HG02642 (cell line): ENCODE results near the gene ZNF516.

Experiments used
- ATAC-seq: cut with Tn5 transposase; IDR thresholded peaks from one replicate; pipeline ENCODE4 v1.9.1; 2021; ENCODE audit warnings: mild to moderate bottlenecking; ENCODE audit not compliant: unreplicated experiment, poor library complexity

The ZNF516 gene

GRCh38 chr18:76445275-76445674 lies 49.8 kb downstream of the ZNF516 start:
- ATAC-seq = no peak

- ATAC-seq = no peak
Measured at GRCh38 chr18:76444446-76445105, 50.5 kb downstream of the ZNF516 start.

- no peak for ATAC-seq
Measured at GRCh38 chr18:76443519-76444445, 51.3 kb downstream of the ZNF516 start.

GRCh38 chr18:76442413-76443171 lies 52.5 kb downstream of the ZNF516 start:
- no peak for ATAC-seq

- ATAC-seq = no peak
Measured at GRCh38 chr18:76441668-76442412, 53.2 kb downstream of the ZNF516 start.

- ATAC-seq = no peak
Measured at GRCh38 chr18:76441002-76441667, 53.9 kb downstream of the ZNF516 start.

- no peak for ATAC-seq
Measured at GRCh38 chr18:76437910-76438309, 57.1 kb downstream of the ZNF516 start.

- ATAC-seq = no peak
Measured at GRCh38 chr18:76437011-76437410, 58.0 kb downstream of the ZNF516 start.

GRCh38 chr18:76436342-76436741 lies 58.7 kb downstream of the ZNF516 start:
- ATAC-seq = no peak

- no peak for ATAC-seq
Measured at GRCh38 chr18:76435316-76435989, 59.6 kb downstream of the ZNF516 start.

GRCh38 chr18:76434452-76434851 lies 60.6 kb downstream of the ZNF516 start:
- ATAC-seq = no peak

- no peak for ATAC-seq
Measured at GRCh38 chr18:76433788-76434187, 61.3 kb downstream of the ZNF516 start.

GRCh38 chr18:76432970-76433767 lies 61.9 kb downstream of the ZNF516 start:
- ATAC-seq = no peak

- ATAC-seq = no peak
Measured at GRCh38 chr18:76432274-76432755, 62.7 kb downstream of the ZNF516 start.

GRCh38 chr18:76431437-76432273 lies 63.4 kb downstream of the ZNF516 start:
- no peak for ATAC-seq

GRCh38 chr18:76430636-76431035 lies 64.4 kb downstream of the ZNF516 start:
- ATAC-seq = no peak
